ENCODE data around the gene KHDC4.
A peak's percentile ranks its signal among the peaks of the same experiment; 100 is the strongest.

Gene KHDC4

DNA sequence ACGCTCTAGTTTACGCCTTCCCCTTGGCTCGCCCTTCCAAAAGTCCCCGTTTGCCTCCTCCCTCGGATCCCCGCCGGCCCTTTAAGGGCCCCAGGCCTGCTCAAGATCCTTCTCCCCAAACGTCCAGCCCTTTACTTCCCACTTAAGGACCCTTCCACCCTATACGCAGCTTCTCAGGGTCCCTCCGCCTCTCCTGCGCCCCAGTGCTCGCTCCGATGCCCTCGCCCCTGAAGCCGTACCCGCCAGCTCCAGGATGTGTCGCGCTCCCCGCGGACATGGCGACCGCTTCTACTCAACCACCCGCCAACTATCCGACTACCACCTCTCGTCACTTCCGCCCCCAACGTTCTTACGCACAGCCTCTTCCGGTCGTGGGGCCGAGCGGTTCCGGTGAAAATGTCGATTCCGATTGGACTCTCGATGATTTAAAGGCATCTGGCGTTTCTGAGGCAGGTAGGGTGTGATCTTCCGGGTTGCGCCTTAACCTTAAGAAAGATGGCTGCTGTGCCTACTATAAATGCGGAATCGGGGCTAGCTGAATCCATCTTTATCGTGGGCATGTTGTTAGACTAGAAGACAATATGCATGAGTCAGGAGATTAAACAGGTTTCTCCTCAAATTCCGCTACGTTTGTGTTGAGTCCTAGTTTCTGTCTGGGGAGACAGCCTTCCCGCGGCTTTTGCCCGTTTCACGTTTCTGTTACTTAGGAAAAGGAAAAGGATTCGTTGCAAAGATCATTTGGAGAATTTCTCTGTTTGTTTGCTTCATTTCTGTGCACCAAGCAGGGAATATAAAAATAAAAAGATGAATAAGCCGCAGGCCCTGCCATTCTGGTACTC lies at the start of gene KHDC4:
Gene KHDC4, minus strand, starts transcription at position 317 of the 839 bp plus-strand sequence. Its CDS starts 40 bp downstream, at position 277.
- DNase-seq: peak; percentile 99

DNA sequence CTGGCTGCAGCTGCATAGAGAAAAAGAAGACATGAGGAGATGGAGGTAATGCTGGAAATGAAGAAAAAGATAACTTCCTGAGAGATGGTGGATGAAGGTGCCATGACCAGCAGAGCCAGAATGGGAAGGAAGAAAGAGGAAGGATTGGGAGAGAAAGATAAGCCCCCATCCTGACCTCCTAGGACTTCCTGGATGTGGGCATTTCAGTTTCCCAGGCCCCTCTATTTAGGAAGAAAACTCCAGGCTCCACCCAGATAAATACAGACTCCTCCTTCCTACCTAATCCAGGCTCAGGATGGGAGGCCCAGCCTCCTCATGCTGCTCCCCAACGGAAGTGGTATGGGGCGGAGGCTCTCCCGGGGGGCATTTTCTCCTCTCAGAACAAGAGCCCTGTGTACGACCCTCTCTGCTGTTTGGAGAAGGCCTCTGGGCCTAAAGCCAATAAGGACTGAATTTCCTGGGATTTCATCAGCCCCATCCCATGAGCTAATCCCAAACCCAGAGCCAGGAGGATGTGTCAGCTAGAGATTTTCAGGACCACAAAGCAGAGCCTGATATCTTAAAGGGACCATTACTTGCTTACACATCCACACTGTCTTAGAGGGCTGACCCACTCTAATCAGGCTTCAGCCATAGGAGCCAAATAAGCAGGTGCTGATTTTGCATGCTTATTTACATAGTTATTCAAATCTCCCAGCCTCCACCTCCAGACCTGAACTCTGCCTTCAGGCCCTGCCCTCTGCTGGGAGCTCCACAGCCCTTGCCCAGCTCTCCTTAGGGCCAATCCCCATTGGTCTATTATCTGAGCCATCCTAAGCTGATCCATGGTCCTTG lies 49.2 kb upstream of the KHDC4 start:
- peak; percentile 70 for DNase-seq

DNA sequence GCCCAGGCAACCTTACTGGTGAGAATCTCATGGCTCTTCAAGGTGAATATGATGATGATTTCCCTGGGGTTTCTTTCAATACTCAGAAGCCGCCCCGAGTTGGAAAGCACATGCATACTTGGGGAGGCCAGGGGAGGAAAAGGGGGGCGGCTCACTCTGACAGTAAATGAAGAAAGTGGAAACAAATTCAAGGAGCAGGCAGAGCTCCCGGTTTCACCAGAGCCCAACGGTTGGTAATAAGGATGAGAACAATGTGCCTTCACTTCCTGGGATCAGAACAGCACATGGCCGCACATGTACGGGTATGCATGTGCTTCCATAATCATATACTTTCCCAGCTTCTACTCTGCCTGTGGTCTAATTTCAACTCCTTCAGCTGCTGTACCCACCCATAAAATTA lies 47.9 kb upstream of the KHDC4 start:
- DNase-seq: no peak

DNA sequence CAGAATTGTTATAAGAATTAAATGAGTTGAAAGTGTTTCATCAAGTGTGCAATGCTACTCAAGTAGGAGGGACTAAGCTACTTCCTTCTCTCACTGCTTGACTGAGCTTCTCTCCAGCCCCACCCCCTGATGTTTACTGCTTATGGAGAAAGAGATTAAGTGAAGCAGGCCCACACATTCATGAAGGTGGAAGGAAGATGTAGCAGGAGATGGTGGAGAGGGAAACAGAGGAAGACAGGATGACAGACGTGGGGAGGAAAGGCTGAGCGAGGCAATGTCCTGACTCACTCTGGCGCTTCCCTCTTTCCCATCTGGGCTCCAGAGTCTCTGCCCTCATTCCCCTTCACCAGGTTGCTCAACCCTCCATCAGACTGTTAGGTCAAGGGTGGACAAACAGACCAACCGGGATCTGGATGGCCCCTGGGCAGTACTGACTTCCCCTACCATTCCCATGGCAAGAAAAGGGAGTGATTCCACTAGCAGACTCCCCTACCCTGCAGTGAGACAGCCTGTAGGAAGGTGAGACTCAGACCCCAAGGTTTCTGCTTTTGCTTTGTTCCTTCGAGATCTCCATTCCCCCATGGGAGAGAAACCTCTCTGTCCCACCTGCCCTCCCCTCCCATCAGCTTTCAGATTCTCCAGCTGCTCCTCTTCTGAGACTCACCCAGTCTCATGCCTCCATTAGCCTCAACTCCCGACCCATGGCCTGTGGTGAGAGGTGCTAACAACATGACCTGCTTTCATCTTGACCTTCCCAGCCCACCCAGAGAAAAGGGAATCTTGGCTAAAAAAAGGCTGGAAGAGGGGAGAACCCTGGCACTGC lies 47.3 kb upstream of the KHDC4 start:
- DNase-seq: peak; percentile 34

DNA sequence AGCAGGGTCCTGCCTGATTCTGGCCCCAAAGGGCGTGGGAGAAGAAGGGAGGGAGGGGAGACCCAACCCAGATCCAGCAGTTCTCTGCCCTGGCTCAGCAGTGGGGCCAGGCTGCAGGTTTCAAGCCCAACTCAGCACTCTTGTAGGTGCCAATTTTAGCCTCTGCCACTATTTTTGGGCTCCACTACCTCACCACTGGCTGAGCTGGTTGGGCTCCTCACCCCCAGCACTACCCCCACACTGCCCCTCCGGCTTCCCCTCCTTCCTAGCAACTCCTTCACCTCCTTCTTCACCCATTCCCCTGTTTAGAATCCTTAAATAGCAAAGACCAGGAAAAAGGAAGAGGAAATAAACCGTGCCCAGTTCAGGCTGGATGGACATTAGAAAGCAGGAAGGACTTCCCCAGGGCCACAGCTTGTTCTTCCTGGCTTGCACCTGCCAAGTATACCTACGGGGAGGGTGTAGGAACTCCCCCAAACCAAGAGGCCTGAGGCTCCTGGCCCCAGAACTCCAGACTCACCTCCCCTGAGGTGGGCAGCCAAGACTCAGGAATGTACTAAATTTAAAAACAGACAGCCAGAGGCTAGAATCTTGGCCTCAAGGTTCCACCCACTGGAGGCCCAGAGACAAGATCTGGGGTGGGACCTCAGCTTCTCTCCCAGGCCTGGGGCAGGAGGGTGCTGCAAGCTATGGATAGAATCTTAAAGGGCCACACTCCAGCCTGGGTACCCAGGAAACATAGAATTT lies 45.6 kb upstream of the KHDC4 start:
- no peak for DNase-seq

DNA sequence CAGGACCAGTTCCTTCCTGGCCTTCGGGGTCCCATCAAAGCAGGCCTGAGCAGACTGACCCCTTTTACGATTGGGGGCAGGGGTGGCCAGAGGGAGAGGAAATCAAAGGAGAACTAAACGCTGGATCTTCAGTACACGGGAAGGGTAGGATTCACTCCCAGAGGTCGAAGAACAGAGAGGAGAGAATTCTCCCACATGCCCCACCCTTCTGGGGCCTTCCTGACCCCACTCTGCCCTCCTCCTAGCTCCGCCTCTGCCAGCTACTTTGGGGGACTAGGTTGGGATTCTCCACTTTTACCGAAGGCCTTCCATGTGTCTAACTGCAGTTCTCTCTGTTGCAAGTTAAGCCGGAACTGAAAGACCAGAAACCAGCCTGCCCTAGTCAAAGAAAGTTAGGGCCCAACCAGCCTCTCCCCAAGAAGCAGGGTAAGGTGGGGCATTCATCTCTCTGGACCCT lies 44.8 kb upstream of the KHDC4 start:
- DNase-seq: no peak

DNA sequence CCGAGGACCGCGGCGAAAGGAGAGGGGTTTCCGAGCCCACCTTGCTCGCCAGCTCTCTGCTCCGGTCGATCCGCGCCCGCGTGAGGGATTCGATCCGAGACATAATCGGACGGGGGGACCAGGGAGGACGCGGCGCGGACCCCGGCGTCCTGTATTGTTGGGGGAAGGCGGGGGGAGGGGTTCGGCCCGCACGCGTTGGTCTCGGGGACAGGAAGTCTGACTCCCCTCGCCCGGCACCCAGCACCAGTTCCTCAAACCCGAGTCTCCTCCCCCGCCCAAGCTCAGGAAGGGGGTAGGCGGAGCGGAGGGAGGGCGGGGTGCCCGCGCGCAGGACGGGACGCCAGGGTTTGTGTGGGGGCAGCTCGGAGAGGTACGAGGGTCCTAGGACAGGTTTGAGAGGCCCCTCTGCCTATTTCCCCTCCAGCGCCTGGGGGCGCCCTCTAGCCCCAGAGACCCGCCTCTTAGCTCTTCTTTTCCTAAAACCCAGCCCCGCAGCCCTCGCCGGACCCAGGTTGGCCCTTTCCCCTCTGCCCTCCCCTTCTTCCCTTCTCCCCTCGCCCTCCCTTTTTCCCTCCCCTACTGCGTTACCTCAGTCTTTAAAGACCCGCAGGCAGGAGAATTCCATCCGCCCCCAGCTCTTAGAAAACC lies 44.2 kb upstream of the KHDC4 start, which contains the start of gene ARHGEF2:
Gene ARHGEF2, minus strand, starts transcription at position 223 of the 648 bp plus-strand sequence. Its CDS starts 120 bp downstream, at position 103.
- DNase-seq: peak; percentile 44

DNA sequence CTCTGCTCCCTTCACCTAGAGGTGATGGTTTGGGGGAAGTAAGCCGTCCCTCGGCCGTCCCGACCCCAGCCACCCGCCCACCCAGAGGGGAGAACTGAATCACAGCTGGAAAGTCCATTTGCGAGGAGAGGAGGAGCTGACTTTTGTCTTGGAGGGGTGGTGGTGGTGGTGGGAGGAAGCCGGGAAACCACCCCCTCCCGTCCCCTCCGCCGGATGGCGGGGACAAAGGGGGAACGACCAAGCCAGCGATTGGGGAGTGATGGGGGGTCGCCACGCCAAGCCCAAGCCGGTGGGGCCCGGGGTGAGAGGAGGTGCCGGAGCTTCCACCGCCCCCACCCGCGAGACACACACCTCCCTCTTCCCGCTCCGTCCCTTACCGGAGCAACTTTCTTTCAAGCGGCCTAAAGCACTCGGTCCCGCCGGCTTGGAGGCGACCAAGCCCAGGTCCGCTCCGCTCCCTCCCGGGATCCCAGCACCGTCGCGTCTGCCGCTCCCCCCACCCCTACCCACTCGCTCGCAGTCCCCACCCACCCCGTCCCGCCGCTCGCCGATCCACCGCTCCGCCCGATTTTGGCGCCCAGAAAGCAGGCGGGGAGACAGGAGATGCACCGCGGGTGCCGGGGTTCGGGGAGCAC lies 43.6 kb upstream of the KHDC4 start:
- DNase-seq: peak; percentile 41

DNA sequence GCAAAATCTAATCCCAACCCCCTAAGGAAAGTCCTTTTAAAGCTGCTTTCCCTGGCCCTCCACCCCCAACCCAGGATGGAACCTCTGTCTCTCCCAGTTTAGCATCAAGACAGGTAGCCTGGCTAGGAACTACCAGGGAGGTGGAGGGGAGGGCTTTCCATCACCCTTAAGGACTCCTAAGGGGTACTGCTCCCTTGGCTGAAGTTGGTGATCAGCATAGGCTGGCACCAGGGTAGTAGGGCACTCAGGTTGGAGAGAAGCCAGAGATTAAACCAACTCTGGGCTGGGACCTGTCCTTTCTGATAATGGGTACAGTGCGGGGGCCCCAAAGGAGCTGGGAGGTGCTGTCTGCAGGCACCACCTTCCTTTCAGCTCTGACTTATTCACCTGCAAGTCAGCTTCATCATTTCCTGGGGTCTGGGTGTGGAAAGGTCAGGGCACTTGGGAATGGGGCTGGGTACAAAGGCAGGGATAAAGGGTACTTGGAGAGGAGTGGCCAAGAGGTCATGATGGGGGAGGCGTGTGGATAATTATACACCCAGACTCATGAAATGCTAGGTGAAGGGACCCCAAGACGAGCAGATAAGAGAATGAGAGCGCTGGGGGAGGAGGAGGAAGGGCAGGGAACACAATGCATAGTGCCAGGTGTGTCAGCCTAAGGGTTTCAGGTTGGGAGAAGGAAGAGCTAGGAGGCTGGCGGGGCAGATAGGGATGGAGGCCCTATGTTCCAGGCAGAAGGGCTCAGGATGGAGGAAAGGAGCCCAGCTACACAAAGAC lies 42.9 kb upstream of the KHDC4 start:
- DNase-seq: peak; percentile 63

DNA sequence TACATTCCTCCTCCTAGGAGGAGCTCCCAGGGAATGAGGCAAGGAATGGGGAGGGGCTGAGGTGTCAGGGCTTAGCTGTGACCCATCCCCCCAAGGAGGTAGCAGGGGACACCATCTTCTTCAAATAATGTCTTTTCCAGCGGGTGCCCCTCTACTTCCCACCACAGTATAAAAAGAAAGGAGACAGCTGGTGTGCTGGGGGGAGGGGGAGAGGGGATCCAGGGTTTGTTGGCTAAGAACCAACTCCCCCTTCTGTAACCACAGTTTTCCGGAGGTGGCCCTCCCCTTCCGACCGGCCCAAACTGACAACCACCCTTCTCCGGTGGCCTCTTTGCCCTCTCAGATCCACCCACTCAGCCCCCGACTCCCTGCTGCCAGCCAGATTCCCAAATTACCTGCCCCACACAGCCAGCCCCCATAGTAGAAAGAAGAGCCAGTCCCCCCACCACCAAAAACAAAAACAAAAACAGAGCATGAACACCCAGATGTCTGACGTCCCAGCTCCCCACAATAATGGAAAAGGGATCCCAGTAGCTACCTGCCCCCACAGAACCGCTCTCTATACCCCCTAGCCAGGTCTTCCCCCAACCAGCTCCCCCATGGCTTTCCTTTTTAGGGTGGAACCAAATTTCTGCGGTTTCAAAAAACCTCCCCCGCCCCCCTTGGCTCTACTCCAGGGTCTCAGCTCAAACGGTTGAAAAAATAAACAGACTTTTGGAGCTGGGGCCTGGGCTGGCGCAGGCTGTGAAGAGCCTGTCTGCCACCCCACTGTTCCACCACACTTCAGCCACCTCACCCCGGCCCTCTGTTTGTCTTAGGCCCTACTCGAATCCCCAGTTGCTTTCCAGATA lies 42.1 kb upstream of the KHDC4 start:
- DNase-seq: peak; percentile 87

DNA sequence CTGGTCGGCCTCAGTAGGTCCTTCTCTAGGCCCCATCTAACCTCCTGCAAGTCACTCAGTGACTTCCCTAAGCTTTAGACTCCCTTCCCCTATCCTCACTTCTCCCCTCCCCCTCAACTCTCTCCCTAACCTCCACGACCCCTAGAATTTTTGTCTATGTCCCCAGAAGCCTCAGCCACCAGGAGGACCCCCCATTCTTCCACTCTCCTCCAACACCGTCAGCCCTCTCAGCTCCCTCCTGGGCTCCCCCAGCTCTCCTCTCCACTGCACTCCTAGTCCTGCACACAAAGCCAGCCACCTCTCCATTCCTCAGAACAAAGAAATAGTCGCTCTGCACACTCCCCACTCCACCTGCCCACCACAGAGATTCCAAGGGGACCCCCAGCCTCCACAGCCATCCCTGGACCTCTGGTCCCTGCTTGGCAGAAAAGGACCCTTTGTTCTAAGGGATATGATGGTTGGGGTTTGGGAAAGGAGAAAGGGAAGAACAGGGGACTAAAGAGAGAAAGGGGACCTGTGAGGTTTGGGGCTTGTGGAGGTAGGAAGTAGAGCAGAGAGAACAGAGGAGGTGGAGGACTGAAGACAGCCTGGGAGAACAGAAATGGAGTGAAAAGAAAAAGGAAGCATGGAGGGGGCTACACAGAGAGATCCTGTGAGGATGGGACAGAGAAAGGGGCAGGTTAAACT lies 41.3 kb upstream of the KHDC4 start:
- DNase-seq: peak; percentile 8

DNA sequence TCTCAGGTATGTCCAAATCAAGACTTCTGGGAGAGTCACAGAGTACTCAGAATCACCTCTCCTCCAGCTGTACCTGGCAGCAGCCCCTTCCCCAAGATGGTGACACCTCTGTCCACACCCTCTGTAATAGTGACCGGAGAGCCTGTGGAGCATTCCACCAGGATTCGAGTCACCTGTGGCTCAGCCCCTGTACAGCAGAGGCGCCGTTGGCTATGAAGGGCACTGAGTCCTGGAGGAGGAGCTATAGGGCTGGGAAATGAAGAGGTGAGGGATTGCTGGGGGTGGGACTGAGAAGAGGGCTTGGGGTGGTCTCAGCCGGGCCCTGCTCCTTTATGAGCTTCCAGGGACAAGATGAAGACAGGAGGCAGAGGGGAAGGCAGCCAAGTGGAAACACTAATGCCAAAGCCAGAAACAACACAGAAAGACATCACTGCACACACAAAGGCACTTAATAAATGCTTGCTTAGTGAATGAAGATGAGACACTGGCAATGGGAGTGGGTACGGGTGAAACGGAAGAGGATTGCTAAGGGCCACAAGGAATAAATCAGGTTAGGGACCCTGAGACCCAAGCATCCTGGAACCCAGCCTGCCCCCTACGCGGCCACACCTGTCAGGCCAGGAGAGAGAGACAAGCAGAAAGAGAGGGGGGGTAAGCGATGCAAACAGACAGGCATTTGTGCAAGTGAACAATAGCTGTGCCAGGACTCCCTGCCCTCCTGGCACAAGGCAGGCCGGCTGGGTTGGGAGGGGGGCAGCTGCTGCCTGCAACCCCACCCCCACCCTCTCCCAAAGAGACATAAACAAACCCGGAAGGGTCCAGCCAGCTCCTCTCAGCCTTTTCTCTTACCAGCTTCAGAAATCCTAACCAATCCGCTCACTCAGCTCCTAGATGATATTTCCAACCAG lies 40.2 kb upstream of the KHDC4 start:
- no peak for DNase-seq

DNA sequence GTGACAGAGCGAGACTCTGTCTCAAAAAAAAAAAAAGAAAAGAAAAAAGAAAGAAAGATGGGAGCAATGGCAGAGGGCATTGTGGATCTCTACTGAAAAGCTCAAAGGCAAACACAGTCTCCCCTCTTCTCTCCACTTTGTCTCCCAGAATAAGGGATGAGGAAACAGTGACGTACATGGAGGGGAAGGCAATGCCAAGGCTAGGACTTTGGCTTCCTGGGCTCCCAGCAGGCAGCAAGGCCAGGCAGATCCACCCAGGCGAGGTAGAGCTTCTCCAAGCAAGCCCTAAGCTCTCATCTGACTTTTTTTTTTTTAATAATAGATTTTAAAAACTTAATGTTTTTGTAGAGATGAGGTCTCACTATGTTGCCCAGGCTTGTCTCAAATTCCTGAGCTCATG lies 39.5 kb upstream of the KHDC4 start:
- no peak for DNase-seq

DNA sequence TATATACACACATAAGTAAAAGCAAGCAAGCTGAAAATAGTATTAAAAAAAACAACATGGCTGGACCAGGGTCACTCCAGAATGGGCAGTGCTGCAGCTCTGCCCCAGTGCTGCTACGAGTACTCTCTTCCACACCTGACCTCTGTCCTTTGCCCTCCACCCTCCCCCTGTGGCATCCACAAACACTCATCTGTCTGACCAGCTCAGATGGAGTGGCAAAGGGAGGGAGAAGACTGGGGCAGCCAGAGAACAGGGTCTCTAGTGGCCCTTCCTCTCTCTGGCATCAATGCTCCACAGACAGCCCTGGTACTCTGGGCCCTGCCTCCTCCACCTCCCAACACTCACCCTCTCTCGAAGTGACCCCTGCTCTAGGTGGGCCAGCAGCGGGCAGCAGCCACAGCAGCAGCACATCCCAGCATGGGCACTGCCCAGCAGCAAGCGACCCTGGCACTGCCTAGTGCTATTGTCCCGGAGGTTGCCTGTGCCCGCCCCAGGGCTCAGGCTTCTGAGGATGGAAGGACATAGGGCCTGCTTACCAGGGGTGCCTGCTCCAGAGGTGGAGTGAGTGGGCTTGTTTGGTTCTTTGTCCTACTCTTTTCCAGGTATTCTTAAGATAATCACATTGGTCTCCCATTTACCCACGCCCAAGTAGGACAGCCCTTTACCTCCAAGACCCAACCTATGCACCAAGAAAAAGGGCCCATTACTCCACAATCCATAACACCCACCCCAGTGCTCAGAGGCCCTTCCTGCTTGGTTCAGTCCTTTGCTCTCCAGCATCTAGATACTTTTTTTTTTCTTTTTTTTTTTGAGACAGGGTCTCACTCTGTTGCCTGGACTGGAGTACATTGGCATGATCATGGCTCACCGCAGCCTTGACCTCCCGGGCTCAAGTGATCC lies 37.9 kb upstream of the KHDC4 start:
- no peak for DNase-seq

DNA sequence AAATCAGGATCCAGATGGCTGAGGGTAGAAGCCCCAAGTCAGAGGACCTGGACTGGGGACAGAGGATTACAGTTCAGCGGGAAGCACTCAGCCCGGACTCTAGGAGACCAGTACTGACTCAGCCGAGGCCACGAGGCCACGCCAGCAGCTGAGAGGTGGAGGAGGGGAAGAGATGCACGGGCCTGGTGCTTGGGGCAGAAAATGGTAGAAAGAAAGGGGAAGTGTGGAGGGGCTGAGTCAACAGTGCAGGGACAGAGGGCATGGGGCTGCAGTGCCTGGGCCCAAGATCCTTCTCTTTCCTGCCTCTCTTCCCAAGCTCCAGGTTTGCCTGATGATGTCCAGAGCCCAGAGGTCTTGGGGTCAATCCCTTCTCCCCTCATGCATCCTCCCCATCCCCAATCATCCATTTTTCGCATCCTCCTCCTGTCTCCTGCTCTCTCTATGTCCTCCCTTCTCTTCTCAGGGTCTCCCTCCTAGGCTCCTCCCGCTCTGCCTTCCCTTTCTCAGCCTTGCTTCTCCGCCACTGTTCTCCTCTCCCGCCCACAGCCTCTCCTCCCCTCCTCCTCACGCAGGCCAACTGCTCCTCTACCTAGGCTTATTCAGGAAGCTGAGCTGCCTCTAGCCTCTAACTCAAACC lies 36.4 kb upstream of the KHDC4 start:
- no peak for DNase-seq

DNA sequence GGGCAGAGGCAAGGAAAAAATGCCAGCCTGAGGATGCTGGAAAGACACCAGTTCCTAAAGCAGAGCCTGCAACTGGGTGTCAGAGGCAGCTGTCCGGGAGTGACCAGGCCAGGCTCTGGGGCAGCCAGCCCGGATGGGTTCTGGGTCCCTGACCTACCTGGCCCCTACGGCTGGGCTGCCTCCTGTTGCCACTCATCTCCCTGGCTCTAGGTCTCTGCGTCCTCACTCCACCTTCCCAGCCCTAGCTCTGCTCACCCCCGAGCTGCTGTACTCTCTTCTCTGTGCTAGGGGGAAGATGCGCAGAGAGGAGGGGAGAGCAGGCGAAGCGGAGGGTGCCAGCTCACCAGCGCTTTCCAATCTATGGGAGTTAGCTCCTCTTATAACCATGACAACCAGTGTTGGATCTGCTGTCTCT lies 35.2 kb upstream of the KHDC4 start:
- no peak for DNase-seq

Measured in DMS79 treated with DMSO at 0.1 percent for 48 hours (cell line).